H9 (cell line): ENCODE results near the gene SH3BP1. TPM values are rescaled to one million over a fixed set of nuclear protein-coding genes. Genes with fewer than 3 reads are reported as not detected.

Experiments used
- DNase-seq: peaks from one replicate; pipeline ENCODE4 v3.0.0-alpha.2; 2017
- H2AFZ ChIP-seq: one replicate; pipeline ENCODE4 v1.6.1; 2013; ENCODE audit warnings: mild to moderate bottlenecking, low read length, control low read depth, moderate library complexity
- H2AK5ac ChIP-seq: 2 replicates; pipeline ENCODE4 v1.6.1; 2013; ENCODE audit warnings: low read length, control low read depth, mixed read lengths; ENCODE audit not compliant: insufficient read length
- H2BK120ac ChIP-seq: one replicate; pipeline ENCODE4 v1.6.1; 2013; ENCODE audit warnings: low read depth, mild to moderate bottlenecking, low read length, control low read depth, inconsistent platforms; ENCODE audit not compliant: poor library complexity, severe bottlenecking
- H2BK12ac ChIP-seq: 2 replicates; pipeline ENCODE4 v1.6.1; 2013; ENCODE audit warnings: low read length, control low read depth, mixed read lengths, low read depth; ENCODE audit not compliant: insufficient read length
- H2BK15ac ChIP-seq: 2 replicates; pipeline ENCODE4 v1.6.1; 2013; ENCODE audit warnings: low read depth, low read length, control low read depth
- H2BK20ac ChIP-seq: one replicate; pipeline ENCODE4 v1.6.1; 2013; ENCODE audit warnings: low read depth, mild to moderate bottlenecking, low read length, control low read depth, inconsistent platforms; ENCODE audit not compliant: poor library complexity, severe bottlenecking
- H2BK5ac ChIP-seq: 2 replicates; pipeline ENCODE4 v1.6.1; 2013; ENCODE audit warnings: low read length, control low read depth, mixed read lengths; ENCODE audit not compliant: insufficient read length
- H3K14ac ChIP-seq: 2 replicates; pipeline ENCODE4 v1.6.1; 2013; ENCODE audit warnings: low read length, control low read depth; ENCODE audit not compliant: insufficient read depth
- H3K18ac ChIP-seq: 2 replicates; pipeline ENCODE4 v1.6.1; 2013; ENCODE audit warnings: low read depth, mild to moderate bottlenecking, mixed read lengths, low read length, control low read depth; ENCODE audit not compliant: insufficient read length
- H3K23ac ChIP-seq: 2 replicates; pipeline ENCODE4 v1.6.1; 2013; ENCODE audit warnings: low read length, control low read depth, mixed read lengths, low read depth; ENCODE audit not compliant: insufficient read length
- H3K23me2 ChIP-seq: 2 replicates; pipeline ENCODE4 v1.6.1; 2013; ENCODE audit warnings: low read depth, mild to moderate bottlenecking, mixed read lengths, low read length, control low read depth; ENCODE audit not compliant: insufficient read length, poor library complexity, severe bottlenecking
- H3K27ac ChIP-seq: 2 replicates; pipeline ENCODE4 v1.5.1; 2013; ENCODE audit warnings: low read length, control low read depth, mixed read lengths, low read depth; ENCODE audit not compliant: insufficient read length
- H3K27me3 ChIP-seq: 2 replicates; pipeline ENCODE4 v1.6.1; 2013; ENCODE audit warnings: low read length, control low read depth, inconsistent platforms; ENCODE audit not compliant: insufficient read depth
- H3K4ac ChIP-seq: 2 replicates; pipeline ENCODE4 v1.6.1; 2013; ENCODE audit warnings: low read depth, mild to moderate bottlenecking, control low read depth, inconsistent platforms, low read length, moderate library complexity
- H3K4me1 ChIP-seq: 2 replicates; pipeline ENCODE4 v1.6.1; 2013; ENCODE audit warnings: low read length, control low read depth, inconsistent platforms; ENCODE audit not compliant: insufficient read depth
- H3K4me2 ChIP-seq: 2 replicates; pipeline ENCODE4 v1.6.1; 2013; ENCODE audit warnings: low read length, control low read depth, mixed read lengths; ENCODE audit not compliant: insufficient read length, insufficient read depth
- H3K56ac ChIP-seq: 2 replicates; pipeline ENCODE4 v1.6.1; 2013; ENCODE audit warnings: low read depth, mild to moderate bottlenecking, mixed read lengths, low read length, control low read depth; ENCODE audit not compliant: insufficient read length
- H3K79me1 ChIP-seq: 2 replicates; pipeline ENCODE4 v1.6.1; 2013; ENCODE audit warnings: low read depth, mild to moderate bottlenecking, moderate library complexity, low read length, control low read depth, inconsistent platforms; ENCODE audit not compliant: insufficient read depth, poor library complexity, severe bottlenecking
- H3K79me2 ChIP-seq: 2 replicates; pipeline ENCODE4 v1.6.1; 2013; ENCODE audit warnings: low read length, control low read depth, inconsistent platforms; ENCODE audit not compliant: insufficient read depth
- H3K9ac ChIP-seq: 2 replicates; pipeline ENCODE4 v1.6.1; 2013; ENCODE audit warnings: low read length, control low read depth, mixed read lengths; ENCODE audit not compliant: insufficient read length; ENCODE audit errors: extremely low read depth
- H3K9me3 ChIP-seq: one replicate; pipeline ENCODE4 v1.6.1; 2013; ENCODE audit warnings: low read depth, low read length, inconsistent platforms; ENCODE audit not compliant: control insufficient read depth
- H3T11ph ChIP-seq: one replicate; pipeline ENCODE4 v1.6.1; 2013; ENCODE audit warnings: mild to moderate bottlenecking, low read length, control low read depth, inconsistent platforms
- H4K20me1 ChIP-seq: one replicate; pipeline ENCODE4 v1.6.1; 2013; ENCODE audit not compliant: control insufficient read depth, insufficient read length, insufficient read depth
- H4K5ac ChIP-seq: 2 replicates; pipeline ENCODE4 v1.6.1; 2013; ENCODE audit warnings: low read depth, mild to moderate bottlenecking, mixed read lengths, low read length, control low read depth; ENCODE audit not compliant: insufficient read length
- H4K8ac ChIP-seq: replicated peaks from 2 replicates; pipeline ENCODE4 v1.6.1; 2013; ENCODE audit warnings: low read length, control low read depth, mixed read lengths, low read depth; ENCODE audit not compliant: insufficient read length
- H4K91ac ChIP-seq: 2 replicates; pipeline ENCODE4 v1.6.1; 2013; ENCODE audit warnings: low read depth, mild to moderate bottlenecking, moderate library complexity, mixed read lengths, low read length, control low read depth; ENCODE audit not compliant: insufficient read length
- H3K27ac Mint-ChIP-seq, 3 experiments: 2 replicates in 2 of 3; 3 replicates in 1 of 3; pipeline ENCODE4 v1.8.0; 2020 to 2021; ENCODE audit warnings: mixed read lengths in 3 of 3, mild to moderate bottlenecking in 1 of 3, moderate library complexity in 1 of 3
- H3K27me3 Mint-ChIP-seq: 2 replicates; pipeline ENCODE4 v1.8.0; 2021; ENCODE audit warnings: low read depth, mild to moderate bottlenecking, moderate library complexity, mixed read lengths
- H3K36me3 Mint-ChIP-seq, 3 experiments: 2 replicates in 2 of 3; 3 replicates in 1 of 3; pipeline ENCODE4 v1.8.0; 2020 to 2021; ENCODE audit warnings: low read depth in 3 of 3, mixed read lengths in 3 of 3; ENCODE audit not compliant: insufficient read depth in 1 of 3
- H3K4me1 Mint-ChIP-seq, 2 experiments: 2 replicates each; pipeline ENCODE4 v1.8.0; 2020; ENCODE audit warnings: mixed read lengths in 2 of 2
- H3K4me3 Mint-ChIP-seq, 2 experiments: 2 replicates in 1 of 2; 3 replicates in 1 of 2; pipeline ENCODE4 v1.8.0; 2020 to 2021; ENCODE audit warnings: mild to moderate bottlenecking in 2 of 2, mixed read lengths in 2 of 2, moderate library complexity in 1 of 2
- H3K9me3 Mint-ChIP-seq, 2 experiments: 2 replicates in 1 of 2; 3 replicates in 1 of 2; pipeline ENCODE4 v1.8.0; 2020; ENCODE audit warnings: mild to moderate bottlenecking in 2 of 2, mixed read lengths in 2 of 2, moderate library complexity in 1 of 2
- CTCF ChIP-seq: fragments of 200-600 bp; sonication (generic); conservative IDR thresholded peaks from 3 replicates; pipeline ENCODE4 v1.8.0; 2021; ENCODE audit warnings: antibody characterized with exemption, mild to moderate bottlenecking
- WGBS: extraction: QIAGEN DNeasy Blood & Tissue Kit; methylation state at CpG from one replicate; pipeline ENCODE4 v1.1.7; 2013; ENCODE audit warnings: missing lambda C conversion rate, low lambda C conversion rate, mixed read lengths; ENCODE audit not compliant: insufficient read length; ENCODE audit errors: extremely low coverage; 5-methylcytosine and 5-hydroxymethylcytosine counted together
- total RNA-seq: library from RNA; stranded (reverse); gene quantifications from 2 replicates; pipeline ENCODE4 v1.2.1, GENCODE V29; 2021

The SH3BP1 gene
- total RNA-seq, 1 experiment from 2014 or later: 33.6 TPM

GRCh38 chr22:37610480-37611129 lies 28.9 kb upstream of the SH3BP1 start:
- no peak for TF ChIP-seq CTCF
- Histone ChIP-seq H3K23me2 (peaks cover 10% of the 10 kb centered on the region), H3K23ac (no peak overlapping the region), H3K27ac (no peak overlapping the region), H3K27me3 (no peaks in the 10 kb centered on the region), H4K91ac (no peak overlapping the region), H3K56ac (no peak overlapping the region), H3K79me1 (peaks cover 3% of the 10 kb centered on the region), H3K4me1 (no peaks in the 10 kb centered on the region), H2BK5ac (no peak overlapping the region), H3K18ac (no peak overlapping the region), H2AFZ (no peak overlapping the region), H2AK5ac (no peak overlapping the region), H2BK12ac (no peak overlapping the region), H2BK20ac (no peak overlapping the region), H4K20me1 (no peaks in the 10 kb centered on the region), H3K79me2 (no peaks in the 10 kb centered on the region; the same call in 1 of the 2 replicates), H3T11ph (no peak overlapping the region), H3K4ac (no peak overlapping the region), H3K4me2 (no peak overlapping the region), H4K8ac (no peak overlapping the region), H4K5ac (no peak overlapping the region), H3K14ac (no peak overlapping the region), H3K9me3 (no peaks in the 10 kb centered on the region), H2BK120ac (no peak overlapping the region), H3K9ac (no peak overlapping the region), H2BK15ac (no peak overlapping the region)
- DNase-seq: no peak
- Mint-ChIP-seq H3K9me3 (no peaks in the 10 kb centered on the region), H3K4me3 (peak overlapping the region; percentile 91 to 93), H3K27me3 (peaks cover 1% of the 10 kb centered on the region), H3K36me3 (peaks cover 4 to 10% (median 9%) of the 10 kb centered on the region in 3 experiments; a peak in 5 of 7 replicates), H3K27ac (no peak overlapping the region), H3K4me1 (peaks cover 16 to 17% of the 10 kb centered on the region in 2 experiments)
- WGBS: no CpG with 5 or more reads among the region's 15 CpGs
